NCI-H446 treated with DMSO at 0.1 percent for 48 hours (cell line): Measurements from ENCODE around the gene DIP2A.
"Not testable (repeated sequence)": the region's sequence is repeated elsewhere in the genome, so short reads cannot be mapped to it uniquely, and the experiment has no call there.

Experiments used
- DNase-seq: peaks from one replicate; lab custom pipeline; 2025; lab: John Stamatoyannopoulos, UW

Gene DIP2A

DNA sequence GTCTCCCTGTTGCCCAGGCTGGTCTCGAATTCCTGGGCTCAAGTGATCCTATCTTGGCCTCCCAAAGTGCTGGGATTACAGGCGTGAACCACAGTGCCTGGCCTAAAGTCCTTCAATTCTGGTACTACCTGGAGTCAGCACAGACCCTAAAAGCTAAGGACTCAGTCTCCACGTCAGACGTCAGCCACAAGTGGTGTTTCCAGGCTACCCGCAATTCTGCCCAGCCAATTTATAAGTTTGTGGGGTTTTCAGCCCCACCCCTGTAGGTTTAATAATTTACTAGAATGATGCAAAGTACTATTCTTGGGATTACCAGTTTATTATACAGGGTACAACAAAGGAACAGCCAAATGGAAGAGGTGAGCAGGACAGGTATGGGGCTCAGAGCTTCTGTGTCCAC, 10.6 kb upstream of the DIP2A start:
- DNase-seq, result no peak

DNA sequence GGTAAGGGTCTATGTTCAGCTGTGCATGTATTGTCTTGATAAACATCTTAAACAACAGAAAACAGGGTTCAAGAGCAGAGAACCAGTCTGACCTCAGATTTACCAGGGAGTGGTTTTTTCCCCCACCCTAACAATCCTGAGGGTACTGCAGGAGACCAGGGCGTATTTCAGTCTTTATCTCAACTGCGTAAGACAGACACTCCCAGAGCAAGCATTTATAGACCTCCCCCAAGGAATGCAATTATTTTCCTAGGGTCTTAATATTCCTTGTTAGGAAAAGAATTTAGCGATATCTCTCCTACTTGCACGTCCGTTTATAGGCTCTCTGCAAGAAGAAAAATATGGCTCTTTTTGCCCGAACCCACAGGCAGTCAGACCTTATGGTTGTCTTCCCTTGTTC, 9.8 kb upstream of the DIP2A start:
- not testable (repeated sequence) for DNase-seq

DNA sequence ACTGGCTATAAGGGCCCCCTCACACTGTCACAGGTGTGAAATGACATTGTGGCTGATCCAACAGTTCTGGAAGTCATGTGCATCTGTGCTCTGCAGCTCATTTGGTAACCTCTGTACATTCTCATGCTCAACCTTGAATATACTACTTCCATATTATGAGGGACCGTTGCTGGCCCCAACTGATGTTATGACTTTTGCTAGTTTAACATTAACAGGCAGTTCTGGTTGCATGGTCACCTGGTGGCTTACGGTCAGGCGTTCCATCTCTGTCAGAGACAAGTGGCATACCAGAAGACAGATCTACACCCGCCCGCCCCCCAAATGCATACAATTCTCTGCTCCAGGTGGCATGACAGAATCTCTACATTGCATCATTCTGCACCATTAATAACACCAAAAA, 6.0 kb upstream of the DIP2A start:
- no peak for DNase-seq

DNA sequence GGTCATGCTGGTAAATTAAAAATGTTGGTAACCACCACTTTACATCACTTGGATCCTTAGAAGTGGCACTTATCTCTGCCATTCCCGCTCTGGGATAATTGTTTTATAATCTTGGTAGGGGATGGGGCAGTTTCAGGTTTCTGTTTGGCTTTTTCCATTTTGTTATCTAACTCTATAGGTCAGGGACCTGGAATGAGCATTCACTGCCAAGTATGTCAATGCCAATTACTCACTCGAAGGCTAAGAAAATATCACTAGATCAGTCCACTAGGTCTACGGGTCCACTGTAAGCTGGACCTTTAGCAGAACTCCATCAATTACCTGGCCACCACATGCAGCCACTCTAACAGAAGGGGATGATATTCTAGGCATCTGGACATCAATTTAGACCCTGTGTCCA, 4.5 kb upstream of the DIP2A start:
- no peak for DNase-seq

DNA sequence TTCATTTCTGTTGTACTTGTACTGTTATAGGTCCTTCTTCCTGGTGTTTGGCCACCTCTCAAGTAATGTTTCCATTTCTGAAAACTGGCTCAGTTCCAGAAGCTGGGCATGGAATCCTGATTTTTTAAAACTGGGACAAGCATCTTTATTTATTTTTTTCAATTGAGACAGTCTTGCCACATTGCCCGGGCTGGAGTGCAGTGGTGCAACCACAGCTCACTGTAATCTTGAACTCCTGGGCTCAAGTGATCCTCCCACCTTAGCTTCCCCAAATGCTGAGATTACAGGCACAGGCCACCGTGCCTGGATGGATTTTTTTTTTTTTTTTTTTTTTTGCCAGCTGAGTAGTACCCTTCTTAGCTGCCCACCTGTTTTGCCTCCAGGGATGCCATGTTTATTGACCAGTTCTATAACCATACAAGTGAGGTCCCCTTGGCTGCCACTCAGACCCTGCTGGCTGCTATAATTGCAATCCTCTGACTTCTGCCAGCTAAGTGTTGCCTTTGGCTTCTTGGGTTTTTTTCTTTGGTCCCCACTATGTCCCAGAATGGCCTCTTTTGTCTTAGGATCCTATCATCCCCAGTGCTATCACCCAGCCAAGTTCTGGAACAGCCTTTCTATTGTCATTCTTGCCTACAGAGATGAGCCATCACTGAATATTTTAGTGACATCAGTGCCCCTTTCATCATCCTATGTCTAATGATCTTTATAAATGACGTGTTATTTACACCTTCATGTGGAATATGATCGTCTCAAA, 3.9 kb upstream of the DIP2A start:
- DNase-seq, result no peak

DNA sequence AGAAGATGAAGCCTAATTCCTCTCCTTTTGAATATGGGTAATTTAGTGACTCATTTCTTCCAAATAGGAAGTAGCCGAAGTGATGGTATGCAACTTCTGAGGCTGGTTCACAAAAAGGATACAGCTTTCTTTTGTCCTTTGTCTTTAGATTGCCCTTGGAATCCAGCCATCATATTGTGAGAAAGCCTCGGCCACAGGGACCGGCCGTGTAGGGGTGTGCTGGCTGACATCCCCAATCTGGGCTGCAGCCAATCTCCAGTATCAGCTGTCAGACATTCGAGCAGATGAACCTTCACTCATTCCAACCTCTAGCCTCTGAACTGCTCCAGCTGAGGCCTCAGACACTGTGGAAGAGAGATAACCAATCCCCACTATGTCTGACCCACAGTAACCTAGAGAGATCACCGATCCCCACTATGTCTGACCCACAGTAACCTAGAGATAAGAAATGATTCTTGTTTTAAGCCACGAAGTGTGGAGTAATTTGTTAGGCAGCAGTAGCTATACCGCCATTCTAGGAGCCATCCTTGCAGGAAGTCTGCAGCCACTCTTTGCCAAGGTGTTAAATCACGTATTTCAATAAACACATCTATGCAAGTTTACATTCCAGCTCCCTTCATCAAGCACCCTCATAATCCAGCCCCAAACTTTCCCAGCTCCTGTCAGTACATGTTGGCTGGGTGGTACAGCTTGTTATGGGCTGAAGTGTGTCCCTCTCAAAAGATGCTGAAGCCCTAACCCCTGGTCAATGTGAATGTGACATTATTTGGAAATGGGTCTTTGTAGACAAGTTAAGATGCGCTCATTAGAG, 2.9 kb upstream of the DIP2A start:
- no peak for DNase-seq

DNA sequence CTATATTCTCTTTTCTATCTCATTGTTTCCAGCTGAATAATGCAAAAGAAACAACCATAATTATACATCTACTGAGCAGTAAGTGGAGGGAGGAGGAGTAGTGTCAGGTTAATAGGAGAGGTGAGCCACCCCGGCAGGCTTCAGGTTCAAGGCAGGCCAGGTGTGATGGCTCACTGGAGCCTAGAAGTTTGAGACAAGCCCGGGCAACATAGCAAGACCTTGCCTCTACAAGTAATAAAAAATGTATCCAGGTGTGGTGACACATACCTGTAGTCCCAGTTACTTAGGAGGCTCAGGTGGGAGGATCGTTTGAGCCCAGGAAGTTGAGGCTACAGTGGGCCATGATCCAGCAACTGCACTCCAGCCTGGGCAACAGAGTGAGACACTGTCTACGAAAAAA, 1.9 kb upstream of the DIP2A start:
- no peak for DNase-seq

DNA sequence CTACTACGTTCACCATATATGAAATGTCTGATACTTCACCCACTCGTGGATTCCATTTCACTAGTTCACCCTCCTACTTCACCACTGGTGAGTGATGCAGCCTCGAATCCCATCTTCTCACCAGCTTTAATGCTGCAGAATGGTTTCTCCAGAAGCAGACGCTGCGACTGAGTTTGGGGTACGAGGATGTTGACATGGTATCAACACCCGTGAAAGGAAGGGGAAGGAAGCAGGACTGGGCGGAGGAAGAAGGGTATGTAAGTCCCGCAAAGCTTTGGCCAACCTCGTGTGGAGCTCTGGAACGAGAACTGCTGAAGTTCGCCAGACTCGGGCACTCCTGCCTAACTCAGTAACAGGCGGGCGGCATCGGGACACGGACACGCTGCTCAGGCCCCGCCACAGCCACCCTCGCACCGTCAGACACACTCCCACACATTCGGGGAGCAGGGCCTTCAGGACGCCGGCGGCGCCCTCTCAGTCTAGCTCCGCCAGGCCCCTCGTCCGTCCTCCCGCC, 833 bp upstream of the DIP2A start:
- no peak for DNase-seq

DNA sequence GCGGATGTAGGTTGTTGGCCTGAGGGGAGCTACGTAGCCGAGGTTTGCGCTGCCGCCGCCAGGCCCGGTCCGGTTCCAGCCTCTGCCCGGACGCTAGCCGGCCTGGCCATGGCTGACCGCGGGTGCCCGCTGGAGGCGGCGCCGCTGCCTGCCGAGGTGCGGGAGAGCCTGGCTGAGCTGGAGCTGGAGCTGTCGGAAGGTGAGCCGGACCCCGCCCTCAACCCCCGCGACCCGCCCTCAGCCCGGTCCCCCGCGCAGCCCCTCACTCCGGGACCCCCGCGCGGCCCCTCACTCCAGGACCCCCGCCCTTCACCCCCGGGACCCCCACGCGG, 299 bp downstream of the DIP2A start:
- no peak for DNase-seq

DNA sequence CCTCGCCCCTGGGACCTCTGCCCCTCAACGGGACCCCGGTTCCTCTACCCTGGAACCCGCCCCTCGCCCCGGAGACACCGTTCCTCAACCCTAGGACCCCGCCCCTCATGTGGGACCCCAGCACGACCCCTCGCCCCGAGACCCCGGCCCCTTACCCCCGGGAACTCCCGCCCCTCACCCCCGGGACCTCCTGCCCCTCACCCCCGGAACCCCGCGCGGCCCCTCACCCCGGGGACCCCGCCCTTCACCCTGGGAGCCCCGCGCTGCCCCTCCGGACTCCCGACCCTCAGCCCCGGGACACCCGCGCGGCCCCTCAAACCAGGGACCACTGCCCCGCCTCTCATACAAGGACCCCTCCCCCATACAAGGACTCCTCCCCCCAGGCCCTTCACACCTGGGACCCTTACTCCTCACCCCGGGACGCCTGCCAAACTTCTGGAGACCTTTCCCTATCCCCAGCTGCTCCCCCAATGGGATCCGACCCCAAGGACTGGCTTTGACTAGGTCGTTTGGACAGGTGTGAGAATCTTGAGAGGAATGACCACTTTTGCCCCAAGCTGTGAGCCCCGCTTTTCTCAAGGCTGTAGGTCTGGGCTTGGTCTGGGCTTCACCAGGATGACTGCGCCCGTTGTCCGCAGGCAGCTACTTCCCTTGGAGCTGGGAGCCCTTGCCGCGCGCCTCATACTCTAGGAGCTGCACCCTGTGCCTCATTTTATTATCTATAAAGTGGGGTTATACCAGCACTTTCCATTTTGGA, 843 bp downstream of the DIP2A start:
- no peak for DNase-seq

DNA sequence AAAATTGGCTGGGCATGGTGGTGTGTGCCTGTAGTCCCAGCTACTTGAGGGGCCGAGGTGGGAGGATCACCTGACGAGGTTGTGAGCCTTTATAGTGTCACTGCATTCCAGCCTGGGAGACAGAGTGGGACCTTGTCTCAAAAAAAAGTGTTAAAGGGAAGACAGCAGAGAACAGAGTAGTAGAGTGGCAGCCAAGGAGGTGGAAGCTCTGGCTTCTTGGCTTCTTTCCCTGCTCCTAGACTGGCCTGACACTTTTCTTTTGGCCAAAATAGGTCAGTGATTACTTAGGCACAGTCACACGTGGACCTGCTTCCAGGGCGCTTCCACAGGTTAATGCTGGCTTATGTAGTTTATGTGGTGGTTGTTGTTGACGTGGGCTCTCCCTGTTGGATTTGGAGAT, 3.2 kb downstream of the DIP2A start:
- no peak for DNase-seq

DNA sequence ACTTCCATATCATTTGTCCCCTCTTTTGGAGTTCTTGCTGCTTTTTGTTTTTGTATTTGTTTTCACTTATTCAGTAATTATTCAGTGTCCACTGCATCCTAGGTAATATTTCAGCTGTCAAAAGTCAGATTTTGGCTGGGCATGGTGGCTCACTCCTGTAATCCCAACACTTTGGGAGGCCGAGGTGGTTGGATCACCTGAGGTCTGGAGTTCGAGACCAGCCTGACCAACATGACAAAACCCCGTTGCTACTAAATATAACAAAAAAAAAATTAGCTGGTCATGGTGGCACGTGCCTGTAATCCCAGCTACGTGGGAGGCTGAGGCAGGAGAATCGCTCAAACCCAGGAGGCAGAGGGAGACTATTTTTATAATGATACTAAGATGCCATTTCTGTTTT, 6.5 kb downstream of the DIP2A start:
- DNase-seq, result not testable (repeated sequence)

DNA sequence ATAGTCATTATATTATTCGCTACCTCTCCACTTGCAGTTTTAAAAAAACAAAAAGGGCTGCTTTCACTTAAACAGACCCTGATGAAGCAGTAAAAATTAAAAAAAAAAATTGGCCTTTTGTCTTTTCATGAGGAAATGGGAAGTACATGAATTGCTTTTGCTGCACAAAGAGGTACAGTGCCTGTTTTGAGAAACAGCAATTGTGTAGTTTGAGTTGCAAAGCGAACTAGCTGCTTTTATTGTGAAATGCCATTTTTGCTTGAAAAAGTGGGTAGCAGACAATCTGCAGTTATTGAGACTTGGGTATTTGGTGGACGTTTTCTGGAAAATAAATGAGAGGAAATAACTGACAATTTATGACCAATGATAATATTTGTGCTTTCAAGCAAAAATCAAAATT, 7.0 kb downstream of the DIP2A start:
- DNase-seq, result no peak

DNA sequence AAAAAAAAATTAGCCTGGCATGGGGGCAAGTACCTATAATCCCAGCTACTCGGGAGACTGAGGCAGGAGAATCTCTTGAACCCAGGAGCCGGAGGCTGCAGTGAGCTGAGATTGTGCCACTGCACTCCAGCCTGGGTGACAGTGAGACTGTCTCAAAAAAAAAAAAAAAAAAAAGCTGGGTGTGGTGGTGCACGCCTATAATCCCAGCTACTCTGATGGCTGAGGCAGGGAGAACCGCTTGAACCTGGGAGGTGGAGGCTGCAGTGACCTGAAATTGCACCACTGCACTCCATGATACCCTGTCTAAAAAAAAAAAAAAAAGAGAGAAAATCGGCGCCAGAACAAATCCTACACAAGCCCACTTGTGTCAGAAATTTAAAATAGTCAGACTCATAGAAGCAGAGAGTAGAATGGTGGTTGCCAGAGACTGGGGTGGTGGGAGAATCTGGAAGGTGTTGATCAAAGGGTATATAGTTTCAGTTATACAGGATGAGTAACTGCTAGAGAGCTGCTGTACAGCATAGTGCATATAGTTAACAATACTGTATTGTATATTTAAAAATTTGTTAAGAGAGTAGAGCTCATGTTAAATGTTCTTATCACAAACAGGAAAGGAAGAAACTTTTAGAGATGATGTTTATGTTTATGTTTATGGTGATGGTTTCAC, 9.6 kb downstream of the DIP2A start:
- DNase-seq, result no peak

DNA sequence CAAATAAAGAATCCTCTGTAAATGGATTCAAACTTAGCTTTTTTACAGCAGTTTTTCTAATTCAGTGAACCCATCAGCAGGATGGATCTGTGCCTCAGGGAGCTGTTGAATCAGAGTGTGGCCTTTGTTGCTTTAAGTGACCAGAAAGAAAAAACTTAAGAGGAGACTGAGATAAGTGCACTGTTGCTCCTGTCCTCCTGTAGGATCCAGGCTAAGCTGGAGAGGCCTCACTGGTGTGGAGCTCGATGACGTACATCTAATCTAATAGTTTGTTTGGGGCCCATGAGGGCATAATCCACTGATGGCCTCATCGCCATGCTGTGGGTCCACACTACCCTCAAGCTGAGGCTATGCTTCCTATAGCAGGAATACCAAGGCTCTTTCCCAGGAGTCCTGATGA, 10.6 kb downstream of the DIP2A start:
- DNase-seq, result no peak

DNA sequence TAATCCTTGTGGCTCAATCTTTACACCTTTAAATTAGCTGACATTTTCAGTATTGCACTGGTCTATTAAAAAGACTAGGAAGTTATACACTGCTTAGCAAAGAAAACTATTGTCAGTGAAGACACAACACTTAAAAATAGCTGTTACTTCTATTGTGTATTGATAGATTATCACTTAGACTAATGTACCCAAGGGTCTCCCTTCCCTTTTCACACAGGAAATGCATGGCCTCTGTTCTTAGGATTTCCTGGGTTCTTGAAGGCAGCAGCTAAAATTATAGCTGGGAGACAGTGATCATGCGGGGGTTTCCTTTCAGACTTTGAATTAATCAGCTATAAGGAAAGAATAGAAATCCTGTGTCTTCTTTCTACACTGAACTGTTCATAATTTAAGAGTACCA, 12.8 kb downstream of the DIP2A start:
- DNase-seq, result no peak

DNA sequence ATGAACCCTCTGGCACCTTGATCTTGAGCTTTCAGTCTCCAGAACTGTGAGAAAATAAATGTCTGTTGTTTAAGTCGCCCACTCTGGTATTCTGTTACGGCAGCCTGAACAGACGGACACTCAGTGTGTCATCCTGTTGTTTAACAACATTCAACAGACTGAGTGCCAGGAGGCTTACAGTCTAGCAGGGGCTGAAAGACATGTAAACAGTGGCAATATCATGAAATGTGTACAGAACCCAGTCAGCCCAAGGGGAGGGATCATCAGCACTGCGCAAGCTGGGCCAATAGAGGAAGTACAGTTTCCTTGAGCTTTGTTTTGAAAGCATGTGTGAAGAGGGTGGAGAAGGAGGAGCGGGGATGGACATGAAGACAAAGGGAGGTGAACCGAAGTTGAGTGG, 13.6 kb downstream of the DIP2A start:
- no peak for DNase-seq

DNA sequence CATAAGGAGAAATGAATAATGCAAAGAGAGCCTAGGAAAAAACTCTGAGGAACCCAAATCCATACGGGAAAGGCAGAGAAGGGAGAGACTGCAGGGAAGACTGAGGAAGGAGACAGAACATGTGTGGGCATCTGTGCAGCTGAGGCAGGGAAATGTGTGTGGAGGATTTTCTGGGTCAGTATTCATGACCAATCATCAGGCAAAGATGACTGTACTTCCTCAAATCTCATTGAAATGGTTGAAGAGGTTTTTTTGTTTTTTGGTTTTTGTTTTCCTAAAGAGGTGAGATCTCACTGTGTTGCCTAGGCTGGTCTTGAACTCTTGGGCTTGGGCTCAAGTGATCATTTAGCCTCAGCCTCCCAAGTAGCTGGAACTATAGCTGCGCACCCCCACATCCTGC, 15.7 kb downstream of the DIP2A start:
- DNase-seq, result no peak

DNA sequence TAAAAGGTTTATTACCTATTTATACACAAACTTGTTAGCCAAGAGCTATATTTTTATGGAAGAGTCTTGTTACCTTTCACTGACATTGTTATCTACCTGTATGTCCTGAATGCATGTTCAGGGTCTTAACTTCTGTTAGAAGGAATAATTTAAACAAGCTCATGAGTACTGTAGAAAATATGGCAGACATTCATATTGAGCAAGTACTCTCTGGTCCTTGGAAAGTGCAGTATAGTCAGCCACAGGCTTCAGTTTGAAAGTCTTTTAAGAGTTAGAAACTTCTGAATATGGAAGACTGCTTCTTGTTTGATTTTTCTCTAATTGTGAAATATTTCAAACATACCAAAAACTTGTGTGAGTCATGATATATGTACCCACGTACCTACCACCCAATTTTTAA, 16.6 kb downstream of the DIP2A start:
- DNase-seq, result no peak

DNA sequence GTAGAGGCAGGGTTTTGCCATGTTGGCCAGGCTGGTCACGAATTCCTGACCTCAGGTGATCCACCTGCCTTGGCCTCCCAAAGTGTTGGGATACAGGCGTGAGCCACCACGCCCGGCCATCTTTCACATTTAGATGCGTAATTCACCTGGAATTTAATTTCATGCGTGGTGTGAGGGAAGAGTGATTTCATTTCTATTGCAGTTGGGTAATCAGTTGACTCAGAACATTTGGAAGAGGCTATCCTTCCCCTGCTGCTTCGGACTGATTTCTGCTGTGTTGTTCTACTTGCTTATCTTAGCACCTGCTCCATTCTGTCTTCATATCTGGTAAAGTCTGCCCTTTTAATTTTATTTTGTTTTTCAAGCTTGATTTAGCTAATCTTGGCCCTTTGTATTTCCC, 19.1 kb downstream of the DIP2A start:
- DNase-seq, result no peak

DNA sequence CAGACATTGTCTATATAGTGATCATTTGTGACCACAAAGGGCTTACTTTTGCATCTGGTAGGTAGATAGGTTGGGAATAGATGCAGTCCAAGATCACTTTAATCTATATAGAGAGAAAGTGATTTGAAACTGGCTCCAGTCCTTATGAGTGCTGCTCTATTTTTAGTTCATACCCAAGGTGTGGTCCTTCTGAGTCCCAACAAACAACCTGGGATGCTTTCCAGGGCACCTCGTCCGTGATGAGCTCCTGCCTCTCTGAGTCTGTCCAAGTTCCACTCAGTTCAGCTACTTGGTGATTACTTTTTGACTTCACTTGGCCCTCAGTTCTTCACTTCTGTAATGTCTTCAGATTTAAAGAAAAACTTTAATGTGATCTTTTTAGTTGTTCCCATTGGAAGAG, 20.2 kb downstream of the DIP2A start:
- DNase-seq, result no peak

DNA sequence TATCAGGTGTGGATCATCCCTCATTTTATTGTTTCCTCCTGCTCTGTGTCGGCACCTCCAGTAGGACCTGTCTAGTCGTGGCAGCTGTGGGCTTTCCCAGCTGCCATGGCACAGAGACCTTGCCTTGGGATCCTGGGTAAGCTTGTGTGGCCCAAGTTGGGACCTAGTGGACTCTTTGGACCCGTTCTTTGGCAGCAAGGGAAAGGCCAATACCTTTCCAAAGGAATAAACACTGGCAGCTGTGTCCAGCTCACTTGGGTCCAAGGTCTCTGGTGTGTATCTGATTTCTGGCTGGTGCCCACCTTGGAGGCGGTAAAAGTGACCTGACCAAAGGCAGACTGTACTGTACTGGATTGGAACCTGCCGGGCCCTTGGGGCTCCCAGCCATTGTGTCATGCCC, 21.8 kb downstream of the DIP2A start:
- DNase-seq, result no peak
